HepG2 (cell line): Measurements from ENCODE around the gene RBM28. TPM values are rescaled to one million over a fixed set of nuclear protein-coding genes. Genes with fewer than 3 reads are reported as not detected.
A peak's percentile ranks its signal among the peaks of the same experiment; 100 is the strongest.

ENCODE experiments used
- ATAC-seq: fragments of 200-7000 bp; cut with Tn5 transposase; 3 replicates; pipeline ENCODE4 v1.9.1; 2020; ENCODE audit warnings: mild to moderate bottlenecking, moderate library complexity
- BruUV-seq: library from RNA; stranded (reverse); fragments of 400-500 nt; replicated peaks from 2 replicates; lab custom pipeline; 2021; lab: Mats Ljungman, UMichigan
- CTCF ChIA-PET: fragments of 300-600 bp; formaldehyde crosslinking; extraction: SDS; loops from one replicate; lab custom pipeline; 2021; ENCODE audit warnings: low total read pairs, inconsistent platforms, low intra/inter-chr PET ratio; lab: Yijun Ruan, JAX
- POLR2A ChIA-PET: fragments of 350-600 bp; sonication (Branson Sonifier 250); formaldehyde crosslinking; loops from one replicate; lab custom pipeline; 2020; ENCODE audit warnings: antibody characterized with exemption, inconsistent platforms; lab: Yijun Ruan, JAX
- DNase-seq: peaks from one replicate; pipeline ENCODE4 v3.0.0-alpha.2; 2015; ENCODE audit warnings: low spot score
- FAIRE-seq: peaks from 3 replicates; lab custom pipeline; 2011; peaks lifted over from hg19 to GRCh38; lab: Jason Lieb, UNC
- H2AFZ ChIP-seq: one replicate; pipeline ENCODE4 v1.6.1; 2011; ENCODE audit warnings: low read length, inconsistent platforms
- H3K27ac ChIP-seq: fragments of 300-600 bp; 3 replicates; pipeline ENCODE4 v1.8.0; 2011; ENCODE audit warnings: mixed run types, mild to moderate bottlenecking, mixed read lengths, low read length, inconsistent platforms; ENCODE audit not compliant: insufficient read depth; ENCODE audit errors: extremely low read length
- H3K27me3 ChIP-seq, 2 experiments: fragments of 200-600 bp in 1 of 2; 2 replicates in 1 of 2; 3 replicates in 1 of 2; pipeline versions ENCODE4 v1.6.0 to v1.8.0; 2011; ENCODE audit warnings: low read length in 2 of 2, mild to moderate bottlenecking in 2 of 2, moderate library complexity in 2 of 2, inconsistent platforms in 1 of 2; ENCODE audit not compliant: insufficient read depth in 2 of 2, control insufficient read depth in 1 of 2
- H3K36me3 ChIP-seq, 2 experiments: fragments of 200-600 bp in 1 of 2; replicated peaks in 1 of 2; 2 replicates in 1 of 2; 3 replicates in 1 of 2; pipeline versions ENCODE4 v1.5.1 to v1.8.0; 2011; ENCODE audit warnings: low read length in 2 of 2, inconsistent platforms in 1 of 2; ENCODE audit not compliant: insufficient read depth in 2 of 2, control insufficient read depth in 1 of 2
- H3K4me1 ChIP-seq: 2 replicates; pipeline ENCODE4 v1.5.1; 2012; ENCODE audit warnings: low read length, inconsistent platforms; ENCODE audit not compliant: insufficient read depth
- H3K4me2 ChIP-seq: 2 replicates; pipeline ENCODE4 v1.6.0; 2011; ENCODE audit warnings: low read depth, low read length, inconsistent platforms
- H3K4me3 ChIP-seq, 3 experiments: fragments of 200-600 bp in 1 of 3; sonication (generic), shearing (Covaris generic) in 1 of 3; replicated peaks in 1 of 3; 2 replicates each; pipeline ENCODE4 v1.5.1; 2011 to 2016; ENCODE audit warnings: low read length in 3 of 3, inconsistent platforms in 2 of 3, low read depth in 2 of 3, mild to moderate bottlenecking in 2 of 3, control low read depth in 1 of 3, mixed read lengths in 1 of 3; ENCODE audit not compliant: insufficient read depth in 1 of 3
- H3K79me2 ChIP-seq: one replicate; pipeline ENCODE4 v1.6.1; 2011; ENCODE audit warnings: low read length, inconsistent platforms; ENCODE audit not compliant: insufficient read depth
- H3K9ac ChIP-seq: 2 replicates; pipeline ENCODE4 v1.6.0; 2011; ENCODE audit warnings: mild to moderate bottlenecking, low read depth, low read length, inconsistent platforms; ENCODE audit not compliant: insufficient read depth
- H3K9me3 ChIP-seq: 2 replicates; pipeline ENCODE4 v1.5.1; 2012; ENCODE audit warnings: mild to moderate bottlenecking, low read length
- H4K20me1 ChIP-seq: 2 replicates; pipeline ENCODE4 v1.6.0; 2011; ENCODE audit warnings: inconsistent platforms, mild to moderate bottlenecking, low read length, moderate library complexity; ENCODE audit not compliant: insufficient read depth
- ARNTL ChIP-seq: sonication (generic); formaldehyde crosslinking; IDR thresholded peaks from 2 replicates; pipeline ENCODE4 v1.4.0; 2020; ENCODE audit warnings: mild to moderate bottlenecking, missing genetic modification reagents
- CENPX ChIP-seq: sonication (generic); formaldehyde crosslinking; IDR thresholded peaks from 2 replicates; pipeline ENCODE4 v1.9.0; 2021; ENCODE audit warnings: mild to moderate bottlenecking, missing genetic modification reagents, moderate library complexity
- ERF ChIP-seq: IDR thresholded peaks from 2 replicates; pipeline ENCODE4 v1.6.1; 2018; ENCODE audit warnings: missing biosample characterization, missing genetic modification reagents
- HNRNPL ChIP-seq: fragments of 200-400 bp; formaldehyde crosslinking; IDR thresholded peaks from 2 replicates; pipeline ENCODE4 v1.6.1; 2017; ENCODE audit warnings: mild to moderate bottlenecking, low read depth, low read length
- KDM4B ChIP-seq: sonication (generic); formaldehyde crosslinking; IDR thresholded peaks from 2 replicates; pipeline ENCODE4 v1.4.0; 2020; ENCODE audit warnings: missing genetic modification reagents
- MLXIP ChIP-seq: sonication (generic); formaldehyde crosslinking; IDR thresholded peaks from 2 replicates; pipeline ENCODE4 v1.9.0; 2021; ENCODE audit warnings: missing genetic modification reagents, borderline replicate concordance
- NR2F2 ChIP-seq: IDR thresholded peaks from 2 replicates; pipeline ENCODE4 v1.6.1; 2012; ENCODE audit warnings: low read depth, inconsistent platforms, borderline replicate concordance
- PHF8 ChIP-seq: sonication (generic); formaldehyde crosslinking; IDR thresholded peaks from 2 replicates; pipeline ENCODE4 v1.5.0; 2020; ENCODE audit warnings: missing genetic modification reagents
- ZNF12 ChIP-seq: sonication (generic); formaldehyde crosslinking; IDR thresholded peaks from 2 replicates; pipeline ENCODE4 v1.5.0; 2020; ENCODE audit warnings: missing genetic modification reagents
- ZNF121 ChIP-seq: sonication (generic); formaldehyde crosslinking; IDR thresholded peaks from 2 replicates; pipeline ENCODE4 v1.5.0; 2020; ENCODE audit warnings: mild to moderate bottlenecking, missing genetic modification reagents
- ZNF263 ChIP-seq: sonication (generic); formaldehyde crosslinking; IDR thresholded peaks from 2 replicates; pipeline ENCODE4 v1.4.0; 2020; ENCODE audit warnings: missing genetic modification reagents
- ZNF329 ChIP-seq: sonication (generic); formaldehyde crosslinking; IDR thresholded peaks from 2 replicates; pipeline ENCODE4 v1.9.0; 2021; ENCODE audit warnings: low read depth, mild to moderate bottlenecking, missing genetic modification reagents
- ZNF576 ChIP-seq: sonication (generic); formaldehyde crosslinking; IDR thresholded peaks from 2 replicates; pipeline ENCODE4 v1.4.0; 2020; ENCODE audit warnings: mild to moderate bottlenecking, missing genetic modification reagents
- ZNF788 ChIP-seq: sonication (generic); formaldehyde crosslinking; IDR thresholded peaks from 2 replicates; pipeline ENCODE4 v1.5.0; 2020; ENCODE audit warnings: mild to moderate bottlenecking, missing genetic modification reagents, borderline replicate concordance
- WGBS: methylation state at CpG from one replicate; pipeline ENCODE4 v1.1.6; 2017; ENCODE audit warnings: low lambda C conversion rate; 5-methylcytosine and 5-hydroxymethylcytosine counted together
- in situ Hi-C: cut with HindIII; loops from 2 replicates; pipeline ENCODE4 v1.10.0; 2017; ENCODE audit warnings: low pct_unique_long_range_greater_than_20kb; ENCODE audit not compliant: extremely low pct_ligation_motif_present
- intact Hi-C: fragments of 100-400 bp; cut with micrococcal nuclease; formaldehyde crosslinking; loops from one replicate; pipeline ENCODE4 v1.10.0; 2022; ENCODE audit not compliant: unreplicated experiment
- polyA plus RNA-seq, 8 experiments: library from polyadenylated mRNA; depleted of rRNA in 3 of 8; stranded (reverse) in 7 of 8; unstranded in 1 of 8; fragments of >200 nt; fragmentation: Illumina TruSeq in 4 of 8; extraction: Trizol in 4 of 8; gene quantifications; 2 replicates each; pipeline versions ENCODE4 v1.2.1 to v1.2.3, GENCODE V29; 2011 to 2016; ENCODE audit warnings: low read depth in 4 of 8, missing spikeins in 1 of 8, mixed read lengths in 1 of 8; ENCODE audit not compliant: insufficient read depth in 1 of 8
- total RNA-seq, 5 experiments: library from RNA; depleted of rRNA; stranded (reverse); fragments of >200 nt; fragmentation: Illumina TruSeq; extraction: Trizol; gene quantifications; 2 replicates each; pipeline ENCODE4 v1.2.3, GENCODE V29; 2016; ENCODE audit warnings: low read depth in 1 of 5

Gene RBM28
- total and polyA plus RNA-seq, 2 of the 13 experiments (the other 11 are each of a cell fraction or from before 2014, with no cell fraction given): 20.5 to 49.0 TPM

- TF ChIP-seq ZNF788 (CRISPR knock-in tag) (no peak), ARNTL (CRISPR knock-in tag) (no peak), CENPX (no peak), PHF8 (no peak), KDM4B (CRISPR knock-in tag) (no peak), HNRNPL (no peak), ZNF576 (CRISPR knock-in tag) (no peak), MLXIP (no peak), ZNF121 (no peak), NR2F2 (no peak), ERF (CRISPR knock-in tag) (no peak), ZNF263 (no peak)
Measured at GRCh38 chr7:128384726-128385125, 41.0 kb upstream of the RBM28 start (continued).

GRCh38 chr7:128383776-128384175 lies 40.1 kb upstream of the RBM28 start:
- intact Hi-C loops: no loop called here
- 22% methylated on average over 3 of the region's 3 CpGs for WGBS
- ChIA-PET CTCF (no interaction called here), POLR2A (no interaction called here)
- DNase-seq: no peak
- H3K4me2 ChIP-seq: no peak overlapping the region
- H4K20me1 ChIP-seq: 0 out of 2 replicates have a peak, but pooled peaks cover 2% of the 10 kb centered on the region
- no peaks in the 10 kb centered on the region for H3K79me2 ChIP-seq
- H3K27me3 ChIP-seq: peaks cover 2 to 19% of the 10 kb centered on the region in 2 experiments; a peak in 3 of 5 replicates
- no peaks in the 10 kb centered on the region for H3K36me3 ChIP-seq
- in situ Hi-C loops: loop anchor here (5.0 kb wide), 1 partner anchor 36 kb away; no protein-coding TSS in a partner anchor
- H3K27ac ChIP-seq: no peak overlapping the region
- no peak for ATAC-seq
- H3K9me3 ChIP-seq: no peaks in the 10 kb centered on the region
- H2AFZ ChIP-seq: no peak overlapping the region
- no TSS peak for BruUV-seq
- H3K4me1 ChIP-seq: peaks cover 21% of the 10 kb centered on the region; the same call in 1 of the 2 replicates
- no peak overlapping the region for H3K9ac ChIP-seq
- no peak for FAIRE-seq
- peak; percentile 46; the same call in 1 of the 2 replicates for TF ChIP-seq ZNF12 (CRISPR knock-in tag)
- TF ChIP-seq ZNF329 (CRISPR knock-in tag): no peak
- H3K4me3 ChIP-seq: no peak overlapping the region
